Measurements from ENCODE around the gene SLC38A11. TPM values are rescaled to one million over a fixed set of nuclear protein-coding genes. Genes with fewer than 3 reads are reported as not detected.
"Not testable (repeated sequence)": the region's sequence is repeated elsewhere in the genome, so short reads cannot be mapped to it uniquely, and the experiment has no call there.

The SLC38A11 gene
- total RNA-seq, 1 experiment from 2014 or later = 0.46 TPM

DNA sequence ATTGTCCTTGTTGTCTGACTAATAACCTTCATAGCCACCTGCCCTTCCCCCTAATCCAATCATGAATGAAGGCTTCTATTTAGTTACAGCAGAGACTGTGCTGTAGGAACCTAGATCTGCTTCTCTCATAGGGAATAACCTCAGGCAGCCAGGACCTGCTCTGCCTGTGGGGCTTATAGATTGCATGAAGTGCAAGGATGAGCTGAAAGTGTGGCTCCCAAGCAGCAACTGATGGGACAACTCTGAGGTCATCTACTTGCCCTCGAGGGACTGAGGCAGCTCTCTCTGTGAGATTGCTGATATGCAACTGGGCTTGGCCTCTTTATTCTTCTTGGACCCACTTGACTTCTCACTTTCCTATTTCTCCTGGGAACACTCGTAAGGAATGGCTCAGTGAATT is 23.8 kb upstream of the SLC38A11 start:
- CTCF ChIA-PET = no interaction called here
- H3K4me3 ChIP-seq (ENCODE audit: low read depth in 2 of 2, low read length in 2 of 2) = no peak overlapping the region
- H3K27ac ChIP-seq (ENCODE audit: low read length) = no peak overlapping the region
- no peaks in the 10 kb centered on the region for H3K9me3 ChIP-seq (ENCODE audit: control insufficient read depth, insufficient read depth, low read depth, low read length)
- no peaks in the 10 kb centered on the region for H3K27me3 ChIP-seq (ENCODE audit: control insufficient read depth, insufficient read depth, low read length)
- intact Hi-C loops (cut with micrococcal nuclease; ENCODE audit: unreplicated experiment) (no loop called here), in situ Hi-C loops (cut with HindIII; ENCODE audit: low pct_unique_long_range_greater_than_20kb, low sequenced_read_pairs) (no loop called here)
- H3K36me3 ChIP-seq (ENCODE audit: control insufficient read depth, insufficient read depth, low read length) = no peaks in the 10 kb centered on the region
- POLR2A ChIA-PET = no interaction called here
- no TSS peak for BruUV-seq (replicated peaks)
- TF ChIP-seq SIN3A (IDR thresholded peaks at IDR 0.05; ENCODE audit: borderline replicate concordance, insufficient read depth, low read depth, low read length) (no peak), POLR2AphosphoS5 (IDR thresholded peaks at IDR 0.05; ENCODE audit: low read depth, low read length) (no peak), TCF7L2 (IDR thresholded peaks at IDR 0.05; ENCODE audit: low read depth, low read length) (no peak)
- TF ChIP-seq, protein P1, sequence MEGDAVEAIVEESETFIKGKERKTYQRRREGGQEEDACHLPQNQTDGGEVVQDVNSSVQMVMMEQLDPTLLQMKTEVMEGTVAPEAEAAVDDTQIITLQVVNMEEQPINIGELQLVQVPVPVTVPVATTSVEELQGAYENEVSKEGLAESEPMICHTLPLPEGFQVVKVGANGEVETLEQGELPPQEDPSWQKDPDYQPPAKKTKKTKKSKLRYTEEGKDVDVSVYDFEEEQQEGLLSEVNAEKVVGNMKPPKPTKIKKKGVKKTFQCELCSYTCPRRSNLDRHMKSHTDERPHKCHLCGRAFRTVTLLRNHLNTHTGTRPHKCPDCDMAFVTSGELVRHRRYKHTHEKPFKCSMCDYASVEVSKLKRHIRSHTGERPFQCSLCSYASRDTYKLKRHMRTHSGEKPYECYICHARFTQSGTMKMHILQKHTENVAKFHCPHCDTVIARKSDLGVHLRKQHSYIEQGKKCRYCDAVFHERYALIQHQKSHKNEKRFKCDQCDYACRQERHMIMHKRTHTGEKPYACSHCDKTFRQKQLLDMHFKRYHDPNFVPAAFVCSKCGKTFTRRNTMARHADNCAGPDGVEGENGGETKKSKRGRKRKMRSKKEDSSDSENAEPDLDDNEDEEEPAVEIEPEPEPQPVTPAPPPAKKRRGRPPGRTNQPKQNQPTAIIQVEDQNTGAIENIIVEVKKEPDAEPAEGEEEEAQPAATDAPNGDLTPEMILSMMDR (IDR thresholded peaks at IDR 0.05) = no peak
- TF ChIP-seq, protein P2, sequence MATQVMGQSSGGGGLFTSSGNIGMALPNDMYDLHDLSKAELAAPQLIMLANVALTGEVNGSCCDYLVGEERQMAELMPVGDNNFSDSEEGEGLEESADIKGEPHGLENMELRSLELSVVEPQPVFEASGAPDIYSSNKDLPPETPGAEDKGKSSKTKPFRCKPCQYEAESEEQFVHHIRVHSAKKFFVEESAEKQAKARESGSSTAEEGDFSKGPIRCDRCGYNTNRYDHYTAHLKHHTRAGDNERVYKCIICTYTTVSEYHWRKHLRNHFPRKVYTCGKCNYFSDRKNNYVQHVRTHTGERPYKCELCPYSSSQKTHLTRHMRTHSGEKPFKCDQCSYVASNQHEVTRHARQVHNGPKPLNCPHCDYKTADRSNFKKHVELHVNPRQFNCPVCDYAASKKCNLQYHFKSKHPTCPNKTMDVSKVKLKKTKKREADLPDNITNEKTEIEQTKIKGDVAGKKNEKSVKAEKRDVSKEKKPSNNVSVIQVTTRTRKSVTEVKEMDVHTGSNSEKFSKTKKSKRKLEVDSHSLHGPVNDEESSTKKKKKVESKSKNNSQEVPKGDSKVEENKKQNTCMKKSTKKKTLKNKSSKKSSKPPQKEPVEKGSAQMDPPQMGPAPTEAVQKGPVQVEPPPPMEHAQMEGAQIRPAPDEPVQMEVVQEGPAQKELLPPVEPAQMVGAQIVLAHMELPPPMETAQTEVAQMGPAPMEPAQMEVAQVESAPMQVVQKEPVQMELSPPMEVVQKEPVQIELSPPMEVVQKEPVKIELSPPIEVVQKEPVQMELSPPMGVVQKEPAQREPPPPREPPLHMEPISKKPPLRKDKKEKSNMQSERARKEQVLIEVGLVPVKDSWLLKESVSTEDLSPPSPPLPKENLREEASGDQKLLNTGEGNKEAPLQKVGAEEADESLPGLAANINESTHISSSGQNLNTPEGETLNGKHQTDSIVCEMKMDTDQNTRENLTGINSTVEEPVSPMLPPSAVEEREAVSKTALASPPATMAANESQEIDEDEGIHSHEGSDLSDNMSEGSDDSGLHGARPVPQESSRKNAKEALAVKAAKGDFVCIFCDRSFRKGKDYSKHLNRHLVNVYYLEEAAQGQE (IDR thresholded peaks at IDR 0.05; ENCODE audit: insufficient read depth in 1 of 2, low read depth in 2 of 2, low read length in 1 of 2) = no peak
- ATAC-seq = no peak
- H3K4me1 ChIP-seq (ENCODE audit: control insufficient read depth, insufficient read depth, low read length) = no peaks in the 10 kb centered on the region; the same call in 1 of the 2 replicates
- no peak for DNase-seq (ENCODE audit: low read depth, low spot score)

DNA sequence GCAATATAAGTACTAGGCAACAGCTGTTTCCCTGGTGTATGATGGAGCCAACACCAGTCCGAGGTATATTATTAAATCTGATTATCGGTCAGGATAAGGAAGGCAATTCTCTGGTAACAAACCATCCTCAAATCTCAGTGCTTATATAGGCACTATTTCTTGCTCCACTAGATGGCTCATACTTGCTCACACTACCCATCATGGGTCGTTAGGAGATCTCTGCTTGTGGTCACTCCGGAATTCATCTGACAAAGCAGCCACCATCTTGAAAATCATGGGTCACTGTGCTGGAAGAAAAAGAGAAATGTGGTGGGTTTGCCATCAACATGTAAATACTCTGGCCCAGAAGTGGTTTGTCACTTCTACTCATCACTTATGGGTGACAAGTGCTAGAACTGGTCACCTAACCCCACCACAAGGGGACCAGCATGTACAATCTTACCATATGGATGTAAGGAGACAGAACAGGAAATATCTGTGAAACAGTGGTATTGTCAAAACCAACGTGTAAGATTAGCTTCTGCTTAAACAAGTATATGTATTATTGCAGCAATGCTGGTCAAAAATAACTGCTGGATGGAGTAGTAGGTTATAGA is 21.6 kb upstream of the SLC38A11 start:
- H3K36me3 ChIP-seq (ENCODE audit: control insufficient read depth, insufficient read depth, low read length); POLR2A ChIA-PET; ATAC-seq; H3K27me3 ChIP-seq (ENCODE audit: control insufficient read depth, insufficient read depth, low read length); BruUV-seq (replicated peaks); in situ Hi-C loops (cut with HindIII; ENCODE audit: low pct_unique_long_range_greater_than_20kb, low sequenced_read_pairs); H3K4me3 ChIP-seq (ENCODE audit: low read depth in 2 of 2, low read length in 2 of 2); H3K4me1 ChIP-seq (ENCODE audit: control insufficient read depth, insufficient read depth, low read length); DNase-seq (ENCODE audit: low read depth, low spot score); H3K9me3 ChIP-seq (ENCODE audit: control insufficient read depth, insufficient read depth, low read depth, low read length); CTCF ChIA-PET; H3K27ac ChIP-seq (ENCODE audit: low read length); intact Hi-C loops (cut with micrococcal nuclease; ENCODE audit: unreplicated experiment): not testable (repeated sequence)
- TF ChIP-seq, protein P1 (IDR thresholded peaks at IDR 0.05) = peak; percentile 7; the same call in 1 of the 2 replicates
